ENCODE results near the gene KRT10. TPM values are rescaled to one million over a fixed set of nuclear protein-coding genes. Genes with fewer than 3 reads are reported as not detected.

Gene KRT10
- polyA plus RNA-seq, 1 donor from 2014 or later: 201 TPM

GRCh38 chr17:40846515-40847144 lies 24.2 kb upstream of the KRT10 start:
- peaks cover 0 to 7% (median 4%) of the 10 kb centered on the region in 3 donors for H3K4me1 Mint-ChIP-seq
- no peak overlapping the region for H3K27ac Mint-ChIP-seq
- H3K9me3 Mint-ChIP-seq: no peaks in the 10 kb centered on the region
- H3K27me3 Mint-ChIP-seq: peaks cover 23% of the 10 kb centered on the region
- H3K4me3 Mint-ChIP-seq: no peak overlapping the region
- H3K36me3 Mint-ChIP-seq: peaks cover 2% of the 10 kb centered on the region

GRCh38 chr17:40844671-40845107 lies 22.3 kb upstream of the KRT10 start:
- peaks cover 22% of the 10 kb centered on the region for H3K27me3 Mint-ChIP-seq
- H3K4me1 Mint-ChIP-seq: peaks cover 0 to 7% (median 4%) of the 10 kb centered on the region in 3 donors
- H3K27ac Mint-ChIP-seq: no peak overlapping the region
- peaks cover 2% of the 10 kb centered on the region for H3K36me3 Mint-ChIP-seq
- H3K4me3 Mint-ChIP-seq: no peak overlapping the region
- no peaks in the 10 kb centered on the region for H3K9me3 Mint-ChIP-seq

GRCh38 chr17:40843242-40843641 lies 20.8 kb upstream of the KRT10 start:
- Mint-ChIP-seq H3K27ac (no peak overlapping the region), H3K27me3 (peaks cover 22% of the 10 kb centered on the region), H3K9me3 (no peaks in the 10 kb centered on the region), H3K36me3 (peaks cover 2% of the 10 kb centered on the region), H3K4me1 (peaks cover 0 to 7% (median 4%) of the 10 kb centered on the region in 3 donors), H3K4me3 (no peak overlapping the region)

- Mint-ChIP-seq H3K27ac (no peak overlapping the region), H3K27me3 (peaks cover 22% of the 10 kb centered on the region), H3K4me1 (peaks cover 0 to 7% (median 4%) of the 10 kb centered on the region in 3 donors), H3K36me3 (peaks cover 2% of the 10 kb centered on the region), H3K9me3 (no peaks in the 10 kb centered on the region), H3K4me3 (no peak overlapping the region)
Measured at GRCh38 chr17:40841246-40841645, 18.8 kb upstream of the KRT10 start.

GRCh38 chr17:40839194-40839593 lies 16.8 kb upstream of the KRT10 start:
- Mint-ChIP-seq H3K27me3 (peaks cover 13% of the 10 kb centered on the region), H3K36me3 (no peaks in the 10 kb centered on the region), H3K27ac (no peak overlapping the region), H3K4me3 (no peak overlapping the region), H3K4me1 (peaks cover 0 to 7% (median 4%) of the 10 kb centered on the region in 3 donors), H3K9me3 (no peaks in the 10 kb centered on the region)

GRCh38 chr17:40836020-40836419 lies 13.6 kb upstream of the KRT10 start:
- no peaks in the 10 kb centered on the region for H3K36me3 Mint-ChIP-seq

GRCh38 chr17:40833882-40834281 lies 11.5 kb upstream of the KRT10 start:
- Mint-ChIP-seq H3K4me3 (no peak overlapping the region), H3K4me1 (no peaks in the 10 kb centered on the region), H3K27ac (no peak overlapping the region), H3K9me3 (peaks cover 0 to 5% (median 0%) of the 10 kb centered on the region in 3 donors), H3K27me3 (no peaks in the 10 kb centered on the region), H3K36me3 (peaks cover 1% of the 10 kb centered on the region)

More at GRCh38 chr17:40836020-40836419, 13.6 kb upstream of the KRT10 start:
- Mint-ChIP-seq H3K27ac (no peak overlapping the region), H3K27me3 (peaks cover 3% of the 10 kb centered on the region), H3K4me3 (no peak overlapping the region), H3K9me3 (no peaks in the 10 kb centered on the region), H3K4me1 (no peaks in the 10 kb centered on the region)

GRCh38 chr17:40832840-40833239 lies 10.4 kb upstream of the KRT10 start:
- no peak overlapping the region for H3K27ac Mint-ChIP-seq

GRCh38 chr17:40830085-40830776 lies 7.8 kb upstream of the KRT10 start:
- Mint-ChIP-seq H3K4me1 (peaks cover 0 to 4% (median 0%) of the 10 kb centered on the region in 3 donors), H3K27ac (no peak overlapping the region)

More at GRCh38 chr17:40832840-40833239, 10.4 kb upstream of the KRT10 start:
- no peaks in the 10 kb centered on the region for H3K27me3 Mint-ChIP-seq
- peaks cover 4% of the 10 kb centered on the region for H3K36me3 Mint-ChIP-seq
- H3K4me1 Mint-ChIP-seq: no peaks in the 10 kb centered on the region
- H3K4me3 Mint-ChIP-seq: no peak overlapping the region
- H3K9me3 Mint-ChIP-seq: peaks cover 0 to 5% (median 0%) of the 10 kb centered on the region in 3 donors

GRCh38 chr17:40828454-40829044 lies 6.1 kb upstream of the KRT10 start:
- Mint-ChIP-seq H3K4me3 (no peak overlapping the region), H3K27ac (peak overlapping the region in 1 of 3 donors; percentile 55), H3K4me1 (peaks cover 0 to 6% (median 4%) of the 10 kb centered on the region in 3 donors), H3K9me3 (peaks cover 0 to 5% (median 0%) of the 10 kb centered on the region in 3 donors), H3K27me3 (peaks cover 1% of the 10 kb centered on the region), H3K36me3 (peaks cover 8% of the 10 kb centered on the region)

More at GRCh38 chr17:40830085-40830776, 7.8 kb upstream of the KRT10 start:
- Mint-ChIP-seq H3K36me3 (peaks cover 8% of the 10 kb centered on the region), H3K27me3 (peaks cover 1% of the 10 kb centered on the region), H3K4me3 (no peak overlapping the region), H3K9me3 (peaks cover 0 to 5% (median 0%) of the 10 kb centered on the region in 3 donors)

- Mint-ChIP-seq H3K27ac (peak overlapping the region in 1 of 3 donors; percentile 55), H3K4me3 (peak overlapping the region in 1 of 4 donors; percentile 49), H3K9me3 (peaks cover 0 to 5% (median 0%) of the 10 kb centered on the region in 3 donors), H3K4me1 (peaks cover 0 to 6% (median 4%) of the 10 kb centered on the region in 3 donors), H3K27me3 (peaks cover 1% of the 10 kb centered on the region), H3K36me3 (peaks cover 8% of the 10 kb centered on the region)
Measured at GRCh38 chr17:40827746-40828453, 5.5 kb upstream of the KRT10 start.

- Mint-ChIP-seq H3K27ac (no peak overlapping the region), H3K4me1 (peaks cover 0 to 6% (median 6%) of the 10 kb centered on the region in 3 donors), H3K4me3 (no peak overlapping the region), H3K9me3 (peaks cover 0 to 5% (median 0%) of the 10 kb centered on the region in 3 donors), H3K36me3 (peaks cover 8% of the 10 kb centered on the region), H3K27me3 (peaks cover 1% of the 10 kb centered on the region)
Measured at GRCh38 chr17:40825599-40825998, 3.2 kb upstream of the KRT10 start.

GRCh38 chr17:40824015-40824832 lies 1.8 kb upstream of the KRT10 start:
- Mint-ChIP-seq H3K27ac (no peak overlapping the region), H3K27me3 (peaks cover 1% of the 10 kb centered on the region), H3K4me3 (no peak overlapping the region), H3K36me3 (peaks cover 6% of the 10 kb centered on the region), H3K4me1 (peaks cover 0 to 12% (median 11%) of the 10 kb centered on the region in 3 donors), H3K9me3 (peaks cover 2 to 4% (median 2%) of the 10 kb centered on the region in 3 donors)

- H3K36me3 Mint-ChIP-seq: peaks cover 10% of the 10 kb centered on the region
- no peaks in the 10 kb centered on the region for H3K27me3 Mint-ChIP-seq
- peaks cover 0 to 22% (median 14%) of the 10 kb centered on the region in 3 donors for H3K4me1 Mint-ChIP-seq
- H3K9me3 Mint-ChIP-seq: peaks cover 2 to 4% (median 2%) of the 10 kb centered on the region in 3 donors
- no peak overlapping the region for H3K4me3 Mint-ChIP-seq
- no peak overlapping the region for H3K27ac Mint-ChIP-seq
Measured at GRCh38 chr17:40821536-40821935, 878 bp downstream of the KRT10 start.

All from IgD-negative memory B cell (primary cell).